ENCODE results near the gene EFCAB13.

DNA sequence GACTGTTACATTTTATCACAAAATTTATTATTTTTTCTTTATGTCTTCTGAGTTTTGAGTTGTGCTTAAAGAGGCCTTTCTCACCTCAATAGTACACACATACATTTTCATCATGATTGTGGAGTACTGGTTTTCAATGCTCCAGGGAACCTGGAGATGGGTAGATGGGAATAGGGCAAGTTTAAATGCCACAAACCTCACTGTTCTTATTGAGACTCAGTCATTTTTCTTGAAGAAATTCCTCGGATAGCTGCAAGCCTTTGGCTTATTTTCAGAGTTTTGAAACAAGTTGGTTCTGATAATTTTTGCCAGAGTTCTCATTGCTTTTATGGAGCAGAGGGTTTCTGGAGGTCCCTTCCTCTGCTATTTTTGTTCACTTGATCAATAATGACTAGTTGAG lies 34.9 kb downstream of the EFCAB13 start:
- TF ChIP-seq, protein P1, sequence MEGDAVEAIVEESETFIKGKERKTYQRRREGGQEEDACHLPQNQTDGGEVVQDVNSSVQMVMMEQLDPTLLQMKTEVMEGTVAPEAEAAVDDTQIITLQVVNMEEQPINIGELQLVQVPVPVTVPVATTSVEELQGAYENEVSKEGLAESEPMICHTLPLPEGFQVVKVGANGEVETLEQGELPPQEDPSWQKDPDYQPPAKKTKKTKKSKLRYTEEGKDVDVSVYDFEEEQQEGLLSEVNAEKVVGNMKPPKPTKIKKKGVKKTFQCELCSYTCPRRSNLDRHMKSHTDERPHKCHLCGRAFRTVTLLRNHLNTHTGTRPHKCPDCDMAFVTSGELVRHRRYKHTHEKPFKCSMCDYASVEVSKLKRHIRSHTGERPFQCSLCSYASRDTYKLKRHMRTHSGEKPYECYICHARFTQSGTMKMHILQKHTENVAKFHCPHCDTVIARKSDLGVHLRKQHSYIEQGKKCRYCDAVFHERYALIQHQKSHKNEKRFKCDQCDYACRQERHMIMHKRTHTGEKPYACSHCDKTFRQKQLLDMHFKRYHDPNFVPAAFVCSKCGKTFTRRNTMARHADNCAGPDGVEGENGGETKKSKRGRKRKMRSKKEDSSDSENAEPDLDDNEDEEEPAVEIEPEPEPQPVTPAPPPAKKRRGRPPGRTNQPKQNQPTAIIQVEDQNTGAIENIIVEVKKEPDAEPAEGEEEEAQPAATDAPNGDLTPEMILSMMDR (IDR thresholded peaks at IDR 0.05; ENCODE audit: low read length) = no peak
- TF ChIP-seq EZH2 (optimal IDR thresholded peaks at IDR 0.05; ENCODE audit: low read depth, low read length) = no peak
- TF ChIP-seq EZH2phosphoT487 (IDR thresholded peaks at IDR 0.05; ENCODE audit: low read length) = no peak

Measured in MM.1S (cell line).